ENCODE measurements around the gene CAMK2D. TPM values are rescaled to one million over a fixed set of nuclear protein-coding genes. Genes with fewer than 3 reads are reported as not detected.

Gene CAMK2D
- total RNA-seq, 1 experiment from 2014 or later: 9.0 TPM

- H3K79me2 ChIP-seq (ENCODE audit: insufficient read depth, low read length): no peaks in the 10 kb centered on the region
- H2BK5ac ChIP-seq (ENCODE audit: insufficient read length, low read length): no peak overlapping the region
- H3K27ac ChIP-seq (ENCODE audit: insufficient read length, low read depth, low read length): no peak overlapping the region
- H3K27ac Mint-ChIP-seq: no peak overlapping the region
- no CpG with 5 or more reads among the region's 2 CpGs for WGBS (ENCODE audit: extremely low coverage, insufficient read length, low lambda C conversion rate)
- no peak overlapping the region for H2BK120ac ChIP-seq (ENCODE audit: low read depth, low read length, poor library complexity, severe bottlenecking)
- H3K27me3 Mint-ChIP-seq (ENCODE audit: low read depth): no peaks in the 10 kb centered on the region
- H3K14ac ChIP-seq (ENCODE audit: insufficient read depth, low read length): no peak overlapping the region
- H3K18ac ChIP-seq (ENCODE audit: insufficient read length, low read depth, low read length): no peak overlapping the region
- H4K91ac ChIP-seq (ENCODE audit: insufficient read length, low read depth, low read length): no peak overlapping the region
- no peaks in the 10 kb centered on the region for H3K9me3 ChIP-seq (ENCODE audit: control insufficient read depth, low read depth, low read length)
- no peaks in the 10 kb centered on the region; a peak in 2 of 5 replicates for H3K9me3 Mint-ChIP-seq
- no peak overlapping the region for H2BK15ac ChIP-seq (ENCODE audit: low read depth, low read length)
- no peaks in the 10 kb centered on the region for H4K20me1 ChIP-seq (ENCODE audit: control insufficient read depth, insufficient read depth, insufficient read length)
- no peak overlapping the region for H3K4me2 ChIP-seq (ENCODE audit: insufficient read depth, insufficient read length, low read length)
- H3K79me1 ChIP-seq (ENCODE audit: insufficient read depth, low read depth, low read length, poor library complexity, severe bottlenecking): no peaks in the 10 kb centered on the region
- no peaks in the 10 kb centered on the region for H3K23me2 ChIP-seq (ENCODE audit: insufficient read length, low read depth, low read length, poor library complexity, severe bottlenecking)
- no peak overlapping the region for H3T11ph ChIP-seq (ENCODE audit: low read length)
- no peak overlapping the region for H2AFZ ChIP-seq (ENCODE audit: low read length)
- TF ChIP-seq CTCF (conservative IDR thresholded peaks at IDR 0.05): no peak
- no peak overlapping the region for H2BK20ac ChIP-seq (ENCODE audit: low read depth, low read length, poor library complexity, severe bottlenecking)
- H4K8ac ChIP-seq (replicated peaks; ENCODE audit: insufficient read length, low read depth, low read length): no peak overlapping the region
- H4K5ac ChIP-seq (ENCODE audit: insufficient read length, low read depth, low read length): no peak overlapping the region
- DNase-seq: no peak
- no peak overlapping the region for H2BK12ac ChIP-seq (ENCODE audit: insufficient read length, low read depth, low read length)
- H3K4me3 Mint-ChIP-seq: no peak overlapping the region
- H3K27me3 ChIP-seq (ENCODE audit: insufficient read depth, low read length): no peaks in the 10 kb centered on the region
- H3K56ac ChIP-seq (ENCODE audit: insufficient read length, low read depth, low read length): no peak overlapping the region
- peaks cover 3 to 5% of the 10 kb centered on the region in 2 experiments; a peak in 2 of 4 replicates for H3K4me1 Mint-ChIP-seq
- H2AK5ac ChIP-seq (ENCODE audit: insufficient read length, low read length): no peak overlapping the region
- peaks cover 0 to 4% (median 0%) of the 10 kb centered on the region in 3 experiments; a peak in 1 of 7 replicates for H3K36me3 Mint-ChIP-seq (ENCODE audit: insufficient read depth in 1 of 3, low read depth in 3 of 3)
- H3K4me1 ChIP-seq (ENCODE audit: insufficient read depth, low read length): no peaks in the 10 kb centered on the region
- H3K4ac ChIP-seq (ENCODE audit: low read depth, low read length): no peak overlapping the region
- H3K23ac ChIP-seq (ENCODE audit: insufficient read length, low read depth, low read length): no peak overlapping the region
- no peak overlapping the region for H3K9ac ChIP-seq (ENCODE audit: extremely low read depth, insufficient read length, low read length)
Observed at GRCh38 chr4:113604955-113605354, 156.6 kb downstream of the CAMK2D start.
